NCI-H1105 treated with DMSO at 0.1 percent for 48 hours (cell line): ENCODE measurements around the gene SAXO2.
"Not testable (repeated sequence)": the region's sequence is repeated elsewhere in the genome, so short reads cannot be mapped to it uniquely, and the experiment has no call there.

Experiments used
- DNase-seq: peaks from one replicate; lab custom pipeline; 2025; lab: John Stamatoyannopoulos, UW

Gene SAXO2

DNA sequence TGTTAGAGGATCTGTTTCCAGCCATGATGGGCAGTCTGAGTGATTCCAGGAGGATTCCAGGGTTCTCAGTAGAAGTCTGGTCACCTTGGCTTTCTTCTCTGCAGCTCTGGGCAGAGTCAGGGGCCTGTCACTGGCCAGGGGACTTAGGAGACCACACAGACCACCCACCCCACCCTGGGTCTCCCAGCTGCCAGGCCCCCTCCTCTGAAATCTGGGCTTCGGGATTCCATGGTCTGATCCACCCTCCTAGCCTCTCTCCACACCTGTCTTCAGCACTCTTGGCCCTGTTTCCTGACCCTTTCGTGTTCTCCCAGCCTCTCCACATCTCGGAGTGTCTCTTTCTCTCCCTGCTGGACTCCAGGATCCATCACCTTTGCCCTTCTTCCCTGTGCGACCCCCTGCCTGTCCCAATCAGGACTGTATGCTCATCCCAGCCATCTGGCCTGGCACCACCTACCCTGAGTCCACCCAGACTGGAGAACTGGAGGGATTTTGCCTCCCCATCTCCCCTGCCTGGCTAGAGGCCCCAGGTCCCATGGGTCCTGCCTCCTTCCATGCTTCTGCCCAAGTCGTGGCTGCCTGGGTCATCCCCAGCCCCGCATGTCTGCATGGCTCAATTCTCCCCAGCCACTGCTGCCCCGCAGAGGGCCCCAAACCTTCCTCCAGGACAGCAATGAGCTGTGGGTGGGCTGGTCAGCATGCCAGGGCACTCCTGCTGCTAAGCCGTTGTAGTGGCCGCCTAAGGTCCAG, 52.3 kb downstream of the SAXO2 start:
- DNase-seq = no peak

DNA sequence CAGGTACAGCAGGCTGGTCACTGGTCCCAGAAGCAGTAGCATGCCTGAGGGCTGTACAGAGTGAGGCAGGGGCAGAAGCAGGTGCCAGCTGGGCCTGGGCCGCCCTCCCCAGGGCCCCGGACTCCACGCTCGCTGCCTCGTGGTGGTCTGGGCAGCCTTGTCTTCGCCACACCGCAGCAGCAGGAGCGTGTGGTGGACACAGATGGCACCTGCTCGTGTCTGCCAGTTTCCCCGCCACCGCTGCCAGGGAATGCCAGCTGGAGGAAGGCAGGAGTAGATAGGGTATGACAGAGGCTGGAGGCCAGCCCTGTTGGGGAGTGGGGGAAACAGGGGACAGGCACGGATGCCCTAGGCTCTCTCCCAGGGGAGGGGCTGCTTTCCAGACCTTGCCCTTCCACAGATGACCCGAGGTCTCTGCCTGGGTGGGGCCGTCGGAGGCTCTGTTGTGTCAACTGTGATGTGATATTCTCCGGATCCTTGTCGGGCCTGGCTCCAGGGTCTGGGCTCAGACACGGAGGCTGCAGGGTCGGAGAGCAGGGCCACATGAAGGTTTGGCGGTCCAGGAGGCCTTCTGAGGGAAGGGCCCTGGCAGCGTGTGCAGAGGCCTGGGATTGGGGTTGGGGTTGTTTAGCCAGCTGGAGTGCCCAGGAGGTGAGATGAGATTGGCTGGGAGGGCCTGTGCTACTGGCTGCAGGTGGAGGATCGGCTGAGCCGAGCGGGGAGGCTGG, 53.1 kb downstream of the SAXO2 start:
- DNase-seq = no peak

DNA sequence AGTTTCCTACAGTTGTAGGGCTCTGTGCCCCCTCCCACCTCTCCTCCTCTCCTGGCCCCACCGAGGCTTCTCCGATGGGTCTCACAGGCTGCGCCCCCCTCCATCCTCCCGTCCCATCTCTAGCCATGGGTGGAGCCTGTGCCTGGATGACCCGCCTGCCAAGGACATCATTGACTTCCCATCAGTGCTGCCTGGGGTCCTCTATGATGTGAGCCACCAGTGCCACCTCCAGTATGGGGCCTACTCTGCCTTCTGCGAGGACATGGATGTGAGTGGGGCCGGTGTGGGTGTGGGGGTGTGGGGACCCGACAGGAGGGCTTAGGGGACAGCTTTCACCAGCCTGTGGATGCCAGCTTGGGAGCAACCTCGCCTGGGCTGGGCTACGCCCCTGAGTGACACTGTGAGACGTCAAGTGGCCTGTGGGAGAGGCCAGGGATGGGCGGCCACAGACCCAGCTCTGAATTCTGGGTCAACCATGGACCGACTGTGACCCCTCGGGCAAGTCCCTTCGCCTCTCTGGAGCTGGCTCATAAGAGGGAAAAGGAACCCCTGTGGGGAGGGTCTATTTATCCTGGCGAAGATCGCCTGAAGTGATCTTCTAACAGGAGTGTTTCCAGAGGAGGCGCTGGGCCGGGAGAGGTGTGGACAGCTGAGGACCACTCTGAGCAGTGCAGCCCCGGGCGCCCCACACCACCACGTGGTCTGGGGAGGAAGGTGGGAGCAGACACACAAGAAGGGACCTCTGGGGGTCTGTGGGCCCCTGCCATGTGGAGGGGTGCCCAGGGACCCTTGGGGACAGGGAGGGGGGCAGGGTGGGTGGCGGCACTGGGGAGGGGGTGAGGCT, 53.9 kb downstream of the SAXO2 start:
- not testable (repeated sequence) for DNase-seq

DNA sequence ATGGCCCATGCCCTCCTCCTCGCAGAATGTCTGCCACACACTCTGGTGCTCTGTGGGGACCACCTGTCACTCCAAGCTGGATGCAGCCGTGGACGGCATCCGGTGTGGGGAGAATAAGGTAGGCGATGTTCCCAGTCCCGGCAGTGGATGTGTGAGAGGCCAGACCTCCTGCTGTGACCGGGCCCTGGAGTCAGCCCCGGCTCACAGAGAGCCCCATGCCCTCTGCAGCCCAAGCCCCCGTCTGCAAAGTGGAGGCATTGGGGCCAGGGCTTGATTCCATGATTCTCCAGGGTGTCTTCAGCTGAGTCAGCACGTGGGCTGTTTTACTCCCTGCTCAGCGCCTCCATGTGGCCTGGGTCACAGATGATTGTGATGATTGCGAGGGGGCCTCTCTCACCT, 54.5 kb downstream of the SAXO2 start:
- DNase-seq = no peak

DNA sequence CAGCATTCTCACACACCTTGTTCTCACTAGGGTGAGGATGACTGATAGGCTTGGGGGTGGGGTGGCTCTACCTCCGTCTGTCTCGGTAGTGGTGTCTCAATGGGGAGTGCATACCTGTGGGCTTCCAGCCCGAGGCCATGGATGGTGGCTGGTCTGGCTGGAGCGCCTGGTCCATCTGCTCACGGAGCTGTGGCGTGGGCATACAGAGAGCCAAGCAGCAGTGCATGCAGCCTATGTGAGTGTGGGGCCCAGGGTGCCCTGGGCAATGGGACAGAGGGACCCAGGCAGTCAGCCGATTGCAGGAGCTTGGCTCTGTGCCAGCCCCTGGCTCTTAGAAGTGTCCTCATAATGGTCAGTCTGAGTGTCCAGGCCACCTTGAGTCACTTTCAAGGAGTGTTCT, 54.9 kb downstream of the SAXO2 start:
- DNase-seq = not testable (repeated sequence)

DNA sequence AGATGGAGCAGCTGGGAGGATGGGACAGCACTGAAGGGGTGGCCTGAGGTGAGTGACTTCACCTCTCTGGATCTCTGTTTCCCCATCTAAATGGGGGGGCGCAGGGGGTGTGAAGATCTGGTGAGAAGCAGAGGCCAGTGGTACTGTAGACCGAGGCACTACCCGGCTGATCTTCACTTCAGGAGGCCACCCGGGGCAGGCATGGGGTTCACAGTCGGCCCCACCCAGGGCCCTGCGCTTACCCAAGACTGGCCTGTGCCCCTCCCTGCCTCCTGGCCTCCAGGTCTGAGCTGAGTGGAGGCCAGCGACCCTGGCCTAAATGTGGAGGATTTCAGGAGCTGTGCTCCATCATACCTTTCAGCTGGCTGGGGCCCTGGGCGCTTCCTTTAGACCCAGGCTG, 55.7 kb downstream of the SAXO2 start:
- not testable (repeated sequence) for DNase-seq

DNA sequence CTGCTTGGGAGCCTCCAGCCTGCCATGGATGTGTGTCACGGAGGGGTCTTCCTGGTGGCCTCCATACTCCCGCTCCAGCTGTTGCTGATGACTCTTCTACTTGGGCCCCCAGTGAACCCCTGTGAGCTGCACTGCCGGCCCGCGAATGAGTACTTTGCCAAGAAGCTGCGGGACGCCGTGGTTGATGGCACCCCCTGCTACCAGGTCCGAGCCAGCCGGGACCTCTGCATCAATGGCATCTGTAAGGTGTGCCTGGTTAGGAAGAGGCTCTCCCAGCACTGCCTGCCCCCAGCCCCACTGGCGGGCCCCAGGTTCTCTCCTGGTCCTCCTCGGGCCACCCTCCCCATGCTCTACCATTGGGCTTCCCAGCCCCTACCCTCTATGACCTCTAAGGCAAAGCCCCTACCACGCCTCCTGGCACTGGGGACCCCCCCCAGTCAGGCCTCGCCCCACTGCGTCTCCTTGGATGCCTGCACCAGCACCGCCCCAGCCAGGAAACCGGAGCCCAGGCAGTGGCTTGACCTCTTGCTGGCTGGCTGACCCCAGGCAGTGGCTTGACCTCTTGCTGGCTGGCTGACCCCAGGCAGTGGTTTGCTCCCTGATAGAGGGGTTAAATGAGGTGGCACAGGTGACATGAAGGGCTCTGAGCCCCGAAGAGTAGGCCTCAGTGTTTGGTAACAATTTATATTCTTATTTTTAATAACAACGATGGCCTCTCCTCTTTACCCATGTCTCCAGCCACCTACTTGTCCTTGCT, 57.1 kb downstream of the SAXO2 start:
- not testable (repeated sequence) for DNase-seq

DNA sequence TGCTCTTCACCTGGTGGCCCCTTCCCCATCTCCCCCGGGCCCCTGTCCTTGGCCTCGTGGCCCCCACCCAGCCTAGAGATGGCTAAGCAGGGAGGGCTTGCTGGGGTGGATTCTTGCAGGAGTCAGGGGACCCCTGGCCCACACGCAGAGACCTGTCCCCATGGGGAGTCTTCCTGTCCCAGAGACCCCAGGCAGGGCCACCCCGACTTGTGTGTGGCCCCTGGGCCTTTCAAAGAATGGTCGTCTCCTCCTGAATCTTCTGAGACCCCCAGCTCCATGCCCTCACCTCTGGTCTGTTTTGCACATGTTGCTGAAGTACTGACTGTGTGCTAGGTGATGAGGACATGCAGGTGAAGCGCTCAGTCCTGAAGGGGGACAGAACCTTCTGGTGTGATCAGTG, 58.2 kb downstream of the SAXO2 start:
- not testable (repeated sequence) for DNase-seq

DNA sequence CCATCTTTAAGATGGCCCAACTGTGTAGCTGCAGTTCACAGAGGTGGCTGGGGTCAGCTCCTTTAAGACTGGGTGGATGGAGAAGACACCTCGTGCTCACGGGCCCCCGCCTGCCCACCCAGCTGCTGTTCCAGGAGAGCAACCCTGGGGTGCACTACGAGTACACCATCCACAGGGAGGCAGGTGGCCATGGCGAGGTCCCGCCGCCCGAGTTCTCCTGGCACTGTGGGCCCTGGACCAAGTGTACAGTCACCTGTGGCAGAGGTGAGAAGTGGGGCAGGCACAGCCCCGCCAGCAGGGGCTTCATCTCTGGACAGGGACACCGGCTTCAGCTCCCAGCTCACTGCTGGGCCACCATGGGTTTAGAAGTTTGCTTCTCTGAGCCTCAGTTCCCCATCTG, 59.9 kb downstream of the SAXO2 start:
- DNase-seq = not testable (repeated sequence)

DNA sequence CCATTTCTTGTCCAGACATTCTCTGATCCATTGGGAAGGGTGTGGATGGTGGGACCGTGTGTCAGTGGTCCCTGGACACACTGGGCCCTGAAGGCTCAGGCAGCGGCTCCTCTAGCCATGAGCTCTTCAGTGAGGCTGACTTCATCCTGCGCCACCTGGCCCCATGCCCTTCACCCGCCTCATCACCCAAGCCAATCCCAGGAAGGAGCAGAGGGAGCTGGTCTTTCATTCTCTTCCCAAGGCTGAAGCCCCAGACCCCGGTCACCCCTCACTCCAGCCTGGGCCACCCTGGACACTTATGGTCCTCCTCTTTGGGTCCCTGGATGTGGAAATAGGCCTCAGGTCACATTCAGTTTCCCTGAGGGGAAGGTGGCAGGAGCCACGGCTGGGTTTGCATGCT, 62.2 kb downstream of the SAXO2 start:
- not testable (repeated sequence) for DNase-seq

DNA sequence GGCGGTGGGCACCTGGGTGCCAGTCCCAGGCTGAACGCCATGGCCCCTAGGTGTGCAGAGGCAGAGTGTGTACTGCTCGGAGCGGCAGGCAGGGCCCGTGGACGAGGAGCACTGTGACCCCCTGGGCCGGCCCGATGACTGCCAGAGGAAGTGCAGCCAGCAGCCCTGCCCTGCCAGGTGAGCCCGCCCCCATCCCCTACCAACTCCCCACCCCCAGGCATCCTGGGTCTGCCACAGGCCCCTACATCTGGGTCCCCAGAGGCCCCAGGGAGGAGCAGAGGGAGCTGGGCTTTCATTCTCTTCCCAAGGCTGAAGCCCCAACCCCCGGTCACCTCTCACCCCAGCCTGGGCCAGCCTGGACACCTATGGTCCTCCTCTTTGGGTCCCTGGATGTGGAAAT, 63.0 kb downstream of the SAXO2 start:
- DNase-seq = not testable (repeated sequence)

DNA sequence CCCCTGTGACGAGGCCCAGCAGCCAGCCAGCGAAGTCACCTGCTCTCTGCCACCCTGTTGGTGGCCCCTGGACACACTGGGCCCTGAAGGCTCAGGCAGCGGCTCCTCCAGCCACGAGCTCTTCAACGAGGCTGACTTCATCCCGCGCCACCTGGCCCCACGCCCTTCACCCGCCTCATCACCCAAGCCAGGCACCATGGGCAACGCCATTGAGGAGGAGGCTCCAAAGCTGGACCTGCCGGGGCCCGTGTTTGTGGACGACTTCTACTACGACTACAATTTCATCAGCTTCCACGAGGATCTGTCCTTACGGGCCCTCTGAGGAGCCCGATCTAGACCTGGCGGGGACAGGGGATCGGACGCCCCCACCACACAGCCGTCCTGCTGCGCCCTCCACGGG, 64.3 kb downstream of the SAXO2 start:
- not testable (repeated sequence) for DNase-seq

DNA sequence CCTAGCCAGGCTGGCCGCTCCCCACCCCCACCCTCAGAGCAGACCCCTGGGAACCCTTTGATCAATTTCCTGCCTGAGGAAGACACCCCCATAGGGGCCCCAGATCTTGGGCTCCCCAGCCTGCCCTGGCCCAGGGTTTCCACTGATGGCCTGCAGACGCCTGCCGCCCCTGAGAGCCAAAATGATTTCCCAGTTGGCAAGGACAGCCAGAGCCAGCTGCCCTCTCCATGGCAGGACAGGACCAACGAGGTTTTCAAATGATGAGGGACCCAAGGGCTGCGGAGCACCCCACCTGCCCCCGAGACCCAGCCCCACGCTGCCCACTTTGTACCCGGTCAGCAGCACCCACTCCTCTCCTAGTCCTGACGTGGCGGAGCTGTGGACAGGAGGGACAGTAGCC, 64.8 kb downstream of the SAXO2 start:
- DNase-seq = not testable (repeated sequence)

DNA sequence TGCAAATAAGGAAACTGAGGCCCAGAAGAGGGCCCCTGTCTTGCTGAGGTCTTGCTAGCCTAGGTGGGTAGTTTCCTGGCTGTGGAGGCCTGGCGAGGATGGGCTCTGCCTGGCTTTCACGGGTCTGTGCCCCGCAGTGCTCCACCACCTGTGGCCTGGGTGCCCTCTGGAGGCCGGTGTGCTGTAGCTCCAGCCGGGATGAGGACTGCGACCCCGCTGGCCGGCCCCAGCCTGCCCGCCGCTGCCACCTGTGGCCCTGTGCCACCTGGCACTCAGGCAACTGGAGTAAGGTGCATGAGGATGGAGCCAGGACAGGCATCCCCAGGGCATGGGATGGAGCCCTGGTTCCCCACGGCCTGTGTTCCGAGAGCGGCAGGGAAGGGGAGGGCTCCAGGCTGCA, 66.4 kb downstream of the SAXO2 start:
- not testable (repeated sequence) for DNase-seq

DNA sequence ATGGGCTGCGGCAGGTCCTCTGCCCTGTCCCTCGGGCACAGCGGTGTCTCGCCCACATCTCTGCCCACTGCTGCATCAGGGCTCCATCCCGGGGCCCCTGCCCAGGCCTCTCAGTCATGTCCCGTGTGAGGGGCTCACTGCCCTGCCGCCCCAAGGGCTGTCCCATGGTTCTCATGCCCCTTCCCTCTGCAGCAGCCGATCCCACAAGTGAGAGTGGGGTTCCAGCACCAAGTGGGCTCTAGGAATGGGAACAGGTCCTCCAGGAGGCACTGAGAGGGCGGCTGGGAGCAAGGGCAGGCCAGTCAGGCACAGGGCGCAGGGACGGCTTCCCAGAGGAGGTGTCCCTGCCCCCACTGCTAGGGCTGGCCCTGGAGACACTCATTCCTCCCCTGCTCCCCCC, 68.3 kb downstream of the SAXO2 start:
- DNase-seq = not testable (repeated sequence)

DNA sequence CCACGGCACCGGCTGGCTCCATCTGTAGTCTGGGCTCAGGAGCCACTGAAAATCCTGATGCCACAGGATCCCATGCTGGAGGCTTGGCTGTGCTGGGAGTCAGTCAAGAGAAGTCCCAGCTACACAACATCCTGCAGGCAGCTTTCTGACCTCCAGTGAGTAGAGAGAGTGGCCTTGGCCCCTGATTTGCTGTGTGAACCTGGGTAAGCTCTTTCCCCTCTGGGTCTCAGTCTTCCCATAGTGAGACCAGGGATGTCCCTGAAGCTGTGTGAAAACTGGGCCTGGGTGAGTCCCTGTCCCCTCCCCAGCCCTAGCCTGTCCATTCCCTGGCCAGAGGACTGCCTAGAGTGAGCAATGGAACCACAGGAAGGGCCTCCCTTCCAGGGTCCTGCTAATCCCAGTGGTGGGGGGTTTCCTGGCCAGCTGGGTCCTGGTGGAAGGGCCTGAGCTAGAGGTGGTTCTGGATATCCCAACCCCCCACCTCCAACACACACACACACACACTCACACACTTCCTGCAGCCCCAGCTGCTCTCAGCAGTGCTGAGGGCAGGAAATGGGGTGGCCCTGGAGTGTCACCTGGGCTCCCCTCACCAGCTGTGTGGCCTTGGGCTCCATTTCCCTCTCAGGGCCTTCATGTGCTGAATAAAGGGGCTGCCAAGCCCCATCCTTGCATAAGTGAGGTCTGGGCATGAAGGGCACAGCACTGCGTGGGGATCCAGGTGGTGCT, 69.1 kb downstream of the SAXO2 start:
- DNase-seq = not testable (repeated sequence)

DNA sequence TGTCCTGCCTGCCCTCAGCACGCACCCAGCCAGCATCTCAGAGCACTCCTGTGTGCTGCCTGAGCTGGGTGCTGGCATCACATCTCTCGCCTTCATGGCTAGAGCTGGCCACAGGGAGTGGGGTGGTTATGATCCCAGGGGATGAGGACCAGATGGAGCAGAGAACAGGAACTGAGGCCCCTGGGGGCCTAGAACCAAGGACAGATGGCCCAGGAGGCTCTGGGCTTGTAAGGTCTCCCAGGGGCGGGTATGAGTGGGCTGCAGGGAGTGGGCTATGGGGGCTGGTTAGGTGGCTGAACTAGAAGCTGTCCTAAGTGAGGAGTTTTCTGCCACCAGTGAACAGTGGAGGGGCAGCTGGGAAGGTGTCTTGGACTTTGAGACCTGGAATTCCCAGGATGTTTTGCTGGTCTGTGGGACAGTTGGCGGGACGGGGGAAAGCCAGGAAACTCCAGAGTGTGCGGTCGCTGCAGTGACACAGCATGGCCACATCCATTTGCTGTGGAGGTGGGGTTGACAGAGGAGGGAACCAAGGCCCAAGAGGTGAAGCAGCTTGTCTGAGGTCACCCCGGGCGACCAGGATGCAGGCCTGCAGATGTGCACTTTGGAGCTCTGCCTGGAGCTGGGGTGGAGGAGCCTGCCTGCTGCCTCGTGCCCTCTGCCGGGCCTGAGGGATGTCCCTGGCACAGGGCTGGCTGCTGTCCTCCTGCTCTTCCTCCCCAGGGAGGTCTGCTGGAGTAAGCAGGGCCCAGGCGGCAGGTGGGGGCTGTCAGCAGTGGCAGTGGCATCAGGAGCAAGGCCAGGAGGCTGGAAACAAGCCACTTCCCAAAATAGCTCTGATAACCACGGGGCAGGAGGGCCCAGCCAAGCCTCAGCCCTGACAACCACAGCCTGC, 70.3 kb downstream of the SAXO2 start:
- not testable (repeated sequence) for DNase-seq

DNA sequence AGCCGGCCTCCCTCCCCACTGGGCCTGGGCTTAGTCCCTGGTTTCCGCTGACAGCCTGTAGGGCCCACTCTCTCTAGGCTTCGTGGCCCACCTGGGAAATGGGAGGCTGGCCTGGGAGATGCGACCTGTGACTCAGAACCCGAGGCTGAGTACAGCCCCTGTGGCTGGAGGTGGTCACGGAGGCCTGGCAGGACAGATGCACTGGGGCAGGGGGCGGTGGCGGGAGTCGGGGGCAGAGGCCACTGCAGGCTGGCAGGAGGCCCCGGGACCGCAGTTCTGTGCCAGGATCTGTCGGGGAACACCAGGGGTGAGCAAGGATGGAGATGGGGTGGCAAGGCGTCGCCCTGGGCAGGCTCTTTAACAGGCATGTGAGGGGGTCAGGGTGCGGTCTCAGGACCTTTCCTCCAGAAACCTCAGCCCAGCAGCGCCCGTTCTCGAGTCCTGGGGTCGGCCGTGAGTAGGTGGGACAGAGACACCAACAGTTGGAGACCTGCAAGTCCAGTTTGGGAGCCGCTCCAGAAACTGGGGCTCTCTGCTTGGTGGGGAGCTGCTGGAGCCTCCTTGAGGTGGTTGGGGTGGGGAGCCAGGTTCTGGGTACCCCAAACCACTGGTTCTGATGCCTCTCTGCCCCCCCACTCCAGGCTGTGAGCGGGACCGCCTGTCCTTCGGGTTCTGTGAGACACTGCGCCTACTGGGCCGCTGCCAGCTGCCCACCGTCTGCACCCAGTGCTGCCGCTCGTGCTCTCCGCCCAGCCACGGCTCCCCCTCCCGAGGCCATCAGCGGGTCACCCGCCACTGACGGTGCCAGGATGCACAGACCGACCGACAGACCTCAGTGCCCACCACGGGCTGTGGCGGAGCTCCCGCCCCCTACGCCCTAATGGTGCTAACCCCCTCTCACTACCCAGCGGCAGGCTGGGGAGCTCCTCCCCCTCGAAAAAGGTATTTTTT, 71.3 kb downstream of the SAXO2 start:
- not testable (repeated sequence) for DNase-seq
